ENCODE results near the gene PNPLA1.

DNA sequence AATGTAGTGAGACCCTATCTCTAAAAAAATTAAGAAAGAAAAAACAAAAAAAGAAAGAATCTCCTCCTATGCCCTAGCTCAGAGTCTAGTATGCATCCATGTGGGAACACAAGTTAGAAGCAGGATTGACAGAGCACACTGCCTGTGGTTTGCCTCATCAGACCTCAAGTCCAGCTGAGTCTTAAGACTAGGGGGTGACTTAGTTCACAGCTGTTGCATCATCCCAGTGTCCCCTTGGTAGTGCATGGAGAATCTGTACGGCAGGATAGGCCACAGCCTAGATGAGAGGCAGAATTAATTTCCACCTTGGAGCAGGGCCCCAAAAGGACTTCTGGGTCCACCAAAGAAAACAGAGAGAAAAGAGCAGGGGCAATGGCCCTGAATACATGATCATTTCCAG lies 13.7 kb downstream of the PNPLA1 start:
- TF ChIP-seq EZH2 (IDR thresholded peaks at IDR 0.05; ENCODE audit: low read length), result no peak
- TF ChIP-seq CTCF (optimal IDR thresholded peaks at IDR 0.05 in 1 of 3, IDR thresholded peaks at IDR 0.05 in 1 of 3, conservative IDR thresholded peaks at IDR 0.05 in 1 of 3; ENCODE audit: extremely low read depth in 1 of 3, insufficient read depth in 2 of 3, low read length in 3 of 3), result no peak

Measured in keratinocyte (primary cell).